Activated CD8-positive, alpha-beta memory T cell treated with anti-CD3 and anti-CD28 coated beads, Interleukin-2, amount 50 U/mL, for 24 hours (primary cell): ENCODE results near the gene PTDSS2.
A peak's percentile ranks its signal among the peaks of the same experiment; 100 is the strongest.
"Not testable (repeated sequence)": the region's sequence is repeated elsewhere in the genome, so short reads cannot be mapped to it uniquely, and the experiment has no call there.

Experiments used
- DNase-seq: peaks from one replicate; pipeline ENCODE4 v3.0.0-alpha.2; 2020; ENCODE audit errors: extremely low read depth

Gene PTDSS2

GRCh38 chr11:504994-505344 is 54.9 kb downstream of the PTDSS2 start:
- no peak for DNase-seq

GRCh38 chr11:506238-506994 is 56.3 kb downstream of the PTDSS2 start:
- peak; percentile 84 for DNase-seq

DNA sequence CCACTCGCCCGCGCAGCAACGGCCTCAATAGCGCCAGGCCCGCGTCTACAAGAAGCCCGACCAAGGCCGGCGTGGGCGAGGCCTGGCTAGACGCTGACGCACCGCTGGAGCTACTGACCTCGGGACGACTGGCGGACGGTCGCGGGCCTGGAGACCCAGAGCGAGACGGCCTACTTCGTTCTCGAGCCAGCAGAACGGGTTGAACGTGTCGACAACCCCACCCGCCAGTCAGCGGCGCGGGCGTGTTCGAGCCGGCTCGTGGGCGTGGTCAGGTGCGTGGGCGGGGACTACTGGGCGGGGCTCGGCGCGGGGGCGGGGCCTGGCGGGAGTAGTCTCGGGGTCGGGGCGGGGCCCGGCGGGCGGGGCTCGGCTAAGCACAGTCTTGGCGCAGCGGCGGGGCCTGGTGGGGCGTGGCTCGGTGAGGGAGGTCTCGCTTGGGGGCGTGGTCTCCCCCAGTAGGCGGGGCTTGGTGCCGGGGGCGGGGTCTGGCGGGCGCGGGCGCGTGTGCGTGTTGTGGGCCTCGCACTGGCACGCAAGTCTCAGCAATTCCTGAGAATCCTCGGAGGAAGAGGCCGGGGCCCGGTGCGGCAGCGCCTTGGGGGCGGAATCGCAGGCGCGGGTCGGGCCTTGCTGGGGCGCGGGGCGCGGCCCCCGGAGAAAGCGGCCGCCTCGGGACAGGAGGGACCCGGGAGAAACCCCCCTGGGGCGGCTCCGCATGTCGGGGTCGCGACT is 57.1 kb downstream of the PTDSS2 start, which contains the start of gene RNH1:
Gene RNH1, minus strand, starts transcription at position 248 of the 732 bp plus-strand sequence. CDS start 5,080 bp downstream, outside the sequence.
- peak; percentile 96 for DNase-seq

GRCh38 chr11:507727-508515 is 57.8 kb downstream of the PTDSS2 start:
- DNase-seq: no peak

DNA sequence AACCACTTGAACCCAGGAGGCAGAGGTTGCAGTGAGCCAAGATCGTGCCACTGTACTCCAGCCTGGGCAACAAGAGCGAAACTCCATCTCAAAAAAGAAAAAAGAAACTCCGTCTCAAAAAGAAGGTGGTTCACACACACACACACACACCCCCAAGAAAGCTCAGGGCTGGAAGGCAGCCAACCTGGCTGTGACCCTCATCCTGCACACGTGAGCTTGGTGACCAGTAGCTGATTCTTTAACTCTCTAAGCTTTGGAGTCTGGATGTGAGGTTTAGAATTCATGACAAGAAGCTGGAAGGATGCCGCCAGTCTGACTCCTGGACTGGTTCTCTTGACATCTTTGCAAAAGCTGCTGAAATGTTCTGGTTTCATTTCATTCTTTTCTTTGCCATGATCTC is 58.9 kb downstream of the PTDSS2 start:
- DNase-seq: no peak

- DNase-seq: no peak
Observed at GRCh38 chr11:512761-513595, 62.9 kb downstream of the PTDSS2 start.

- DNase-seq: no peak
Observed at GRCh38 chr11:514606-515005, 64.5 kb downstream of the PTDSS2 start.

- no peak for DNase-seq
Observed at GRCh38 chr11:515131-515530, 65.1 kb downstream of the PTDSS2 start.

DNA sequence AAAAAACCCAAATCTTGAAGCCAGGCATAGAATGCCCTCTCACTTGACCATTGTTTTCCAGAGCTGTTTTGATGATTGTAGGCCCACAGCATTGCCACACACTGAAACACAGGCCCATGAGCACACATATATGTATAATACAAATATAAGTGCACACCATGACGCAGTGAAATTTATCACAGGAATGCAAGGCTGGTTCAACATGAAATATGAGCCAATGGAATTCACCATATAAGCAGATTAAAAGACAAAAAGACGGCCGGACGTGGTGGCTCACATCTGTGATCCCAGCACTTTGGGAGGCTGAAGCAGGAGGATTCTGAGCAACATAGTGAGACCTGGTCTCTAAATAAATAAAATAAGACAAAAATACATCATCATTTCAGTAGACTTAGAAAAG is 66.3 kb downstream of the PTDSS2 start:
- DNase-seq: no peak

- DNase-seq: not testable (repeated sequence)
Observed at GRCh38 chr11:516918-517685, 67.0 kb downstream of the PTDSS2 start.

DNA sequence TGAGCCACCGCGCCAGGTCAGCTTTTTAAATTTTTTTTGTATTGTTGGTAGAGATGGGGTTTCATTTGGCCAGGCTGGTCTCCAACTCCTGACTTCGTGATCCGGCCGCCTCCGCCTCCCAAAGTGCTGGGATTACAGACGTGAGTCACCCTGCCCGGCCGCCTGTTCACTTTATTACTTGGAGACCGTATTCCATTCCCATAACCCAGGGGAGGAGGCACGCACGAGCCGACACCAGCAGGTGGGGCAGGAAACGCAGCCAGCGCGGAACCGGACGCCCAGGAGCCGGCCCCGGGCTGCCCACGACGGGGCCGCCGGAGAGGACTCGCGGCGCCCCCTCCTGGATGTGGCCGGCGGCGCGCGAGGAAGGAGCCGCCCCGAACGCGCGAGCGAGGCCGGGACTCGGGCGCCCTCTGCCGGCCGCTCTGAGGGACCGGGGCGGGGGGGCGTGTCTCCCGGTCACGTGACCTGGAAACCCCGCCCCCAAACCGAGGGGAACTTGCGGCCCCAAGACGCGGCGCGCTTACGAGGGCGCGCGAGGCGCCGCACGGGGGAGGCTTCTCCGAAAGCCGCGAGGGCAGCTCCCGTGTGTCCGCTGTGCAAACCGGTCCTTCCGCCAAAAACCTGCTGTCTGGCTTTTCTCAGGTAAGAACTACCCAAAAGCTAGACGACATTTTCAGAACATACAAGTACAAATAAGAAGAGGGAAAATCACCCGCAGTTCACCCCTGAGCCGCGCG is 68.6 kb downstream of the PTDSS2 start:
- peak; percentile 48 for DNase-seq

GRCh38 chr11:520428-521176 is 70.5 kb downstream of the PTDSS2 start:
- no peak for DNase-seq

GRCh38 chr11:521177-521688 is 71.2 kb downstream of the PTDSS2 start:
- no peak for DNase-seq

- no peak for DNase-seq
Observed at GRCh38 chr11:526192-526591, 76.1 kb downstream of the PTDSS2 start.

DNA sequence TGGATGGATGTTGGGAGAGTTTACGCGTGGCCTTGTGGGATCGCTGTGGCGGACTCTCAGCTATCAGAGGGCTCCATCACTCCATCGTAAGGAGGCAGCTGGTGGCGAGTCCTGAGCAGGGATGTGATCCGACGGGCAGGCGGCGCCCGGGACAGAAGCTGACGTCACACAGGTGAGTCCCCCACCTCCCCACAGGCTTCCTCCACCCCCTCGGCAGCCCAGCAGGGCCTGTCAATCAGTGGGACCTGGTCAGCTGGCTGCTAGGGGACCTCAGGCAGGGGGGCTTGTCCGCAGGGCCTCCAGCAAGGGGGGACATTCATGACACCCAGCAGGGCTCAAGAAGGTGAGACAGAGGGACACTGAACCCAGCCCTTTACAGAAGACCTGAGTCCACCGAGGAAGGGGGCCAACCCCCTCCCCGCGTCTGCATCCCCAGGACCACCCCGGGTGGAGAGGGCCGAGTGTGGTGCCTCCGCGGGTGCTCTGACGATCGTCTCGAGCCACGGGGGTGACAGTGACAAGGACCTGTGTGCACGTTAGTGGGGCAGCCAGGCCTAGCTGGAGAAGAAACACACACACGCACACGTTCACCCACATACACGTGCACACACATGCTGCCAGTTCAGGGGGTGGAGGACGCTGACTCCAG is 78.2 kb downstream of the PTDSS2 start:
- no peak for DNase-seq

DNA sequence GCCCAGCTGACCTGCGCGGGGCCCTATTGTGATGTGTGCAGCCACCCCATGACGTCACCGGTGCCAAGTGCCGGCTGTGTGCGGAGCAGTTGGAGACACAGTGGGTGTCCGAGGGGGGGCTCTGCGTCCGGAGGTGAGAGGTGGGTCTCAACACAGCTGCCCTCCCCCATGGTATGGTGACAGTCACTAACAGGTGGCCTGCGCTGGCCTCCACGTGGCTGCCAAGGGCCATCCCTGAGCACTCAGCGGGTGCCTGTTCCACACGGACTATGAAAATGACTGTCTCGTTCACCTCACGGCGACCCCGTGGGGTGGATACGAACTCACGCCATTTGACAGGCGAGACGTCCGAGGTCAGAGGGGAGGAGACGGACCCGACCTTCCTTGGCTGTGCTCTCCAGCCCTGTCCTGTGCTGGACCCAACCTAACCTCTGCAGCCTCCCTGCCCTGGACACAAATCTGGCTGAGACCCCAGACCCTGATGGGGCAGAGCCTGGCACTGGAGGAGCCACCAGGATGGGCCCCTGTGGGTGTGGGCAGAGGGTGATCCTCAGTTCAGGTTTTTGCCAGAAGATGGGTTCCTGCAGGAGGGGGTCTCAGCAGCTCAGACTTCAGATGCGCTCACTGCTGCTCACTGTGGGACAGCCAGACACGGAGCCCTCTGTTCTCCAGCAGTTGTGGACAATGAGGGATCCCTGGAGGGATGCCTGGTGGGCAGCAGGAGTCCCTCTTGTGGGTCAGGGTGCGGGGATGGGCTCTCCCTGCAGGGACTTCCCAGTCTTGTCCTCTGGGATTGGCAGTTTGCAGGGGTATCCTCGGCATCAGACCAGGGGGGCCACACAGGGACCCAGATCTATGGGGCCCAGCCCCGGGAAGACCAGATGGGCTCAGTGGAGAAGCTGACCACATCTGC is 79.0 kb downstream of the PTDSS2 start:
- no peak for DNase-seq

- DNase-seq: no peak
Observed at GRCh38 chr11:529728-530411, 79.8 kb downstream of the PTDSS2 start.
